Choroid plexus epithelial cell (primary cell): ENCODE data around the gene NNAT.
A peak's percentile ranks its signal among the peaks of the same experiment; 100 is the strongest.
"Not testable (repeated sequence)": the region's sequence is repeated elsewhere in the genome, so short reads cannot be mapped to it uniquely, and the experiment has no call there.

Experiments
- DNase-seq: peaks from one replicate; pipeline ENCODE4 v3.0.0-alpha.2; 2010; ENCODE audit warnings: low read depth
- H3K4me3 ChIP-seq: 2 replicates; pipeline ENCODE4 v1.5.1; 2011; ENCODE audit warnings: low read depth, mild to moderate bottlenecking, control low read depth, low read length, moderate library complexity
- TF ChIP-seq, protein P1 (sequence below): conservative IDR thresholded peaks from 2 replicates; pipeline ENCODE4 v1.5.1; 2011; ENCODE audit warnings: low read depth, mild to moderate bottlenecking, control low read depth, inconsistent platforms, low read length, moderate library complexity

Gene NNAT

DNA sequence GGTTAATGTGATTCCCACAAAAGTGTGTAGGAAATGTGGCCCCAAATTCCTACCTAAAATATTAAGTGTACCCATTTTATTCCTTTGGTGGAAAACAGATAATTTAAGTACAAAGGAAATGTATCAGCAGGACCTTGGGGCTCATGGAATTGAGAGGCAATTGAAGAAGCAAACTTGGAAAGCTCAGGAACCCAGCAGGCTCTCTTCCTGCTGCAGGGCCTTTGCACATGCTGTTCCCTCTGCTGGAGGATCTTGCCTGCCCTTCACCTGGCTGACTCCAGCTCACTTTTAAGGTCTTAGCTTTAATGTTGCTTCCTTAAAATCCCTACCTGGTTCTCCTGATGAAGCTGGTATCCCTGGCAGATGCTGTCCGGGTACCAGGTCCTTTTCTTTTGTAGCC is 16.5 kb downstream of the NNAT start:
- TF ChIP-seq, protein P1, sequence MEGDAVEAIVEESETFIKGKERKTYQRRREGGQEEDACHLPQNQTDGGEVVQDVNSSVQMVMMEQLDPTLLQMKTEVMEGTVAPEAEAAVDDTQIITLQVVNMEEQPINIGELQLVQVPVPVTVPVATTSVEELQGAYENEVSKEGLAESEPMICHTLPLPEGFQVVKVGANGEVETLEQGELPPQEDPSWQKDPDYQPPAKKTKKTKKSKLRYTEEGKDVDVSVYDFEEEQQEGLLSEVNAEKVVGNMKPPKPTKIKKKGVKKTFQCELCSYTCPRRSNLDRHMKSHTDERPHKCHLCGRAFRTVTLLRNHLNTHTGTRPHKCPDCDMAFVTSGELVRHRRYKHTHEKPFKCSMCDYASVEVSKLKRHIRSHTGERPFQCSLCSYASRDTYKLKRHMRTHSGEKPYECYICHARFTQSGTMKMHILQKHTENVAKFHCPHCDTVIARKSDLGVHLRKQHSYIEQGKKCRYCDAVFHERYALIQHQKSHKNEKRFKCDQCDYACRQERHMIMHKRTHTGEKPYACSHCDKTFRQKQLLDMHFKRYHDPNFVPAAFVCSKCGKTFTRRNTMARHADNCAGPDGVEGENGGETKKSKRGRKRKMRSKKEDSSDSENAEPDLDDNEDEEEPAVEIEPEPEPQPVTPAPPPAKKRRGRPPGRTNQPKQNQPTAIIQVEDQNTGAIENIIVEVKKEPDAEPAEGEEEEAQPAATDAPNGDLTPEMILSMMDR = no peak
- H3K4me3 ChIP-seq = no peak overlapping the region
- no peak for DNase-seq

DNA sequence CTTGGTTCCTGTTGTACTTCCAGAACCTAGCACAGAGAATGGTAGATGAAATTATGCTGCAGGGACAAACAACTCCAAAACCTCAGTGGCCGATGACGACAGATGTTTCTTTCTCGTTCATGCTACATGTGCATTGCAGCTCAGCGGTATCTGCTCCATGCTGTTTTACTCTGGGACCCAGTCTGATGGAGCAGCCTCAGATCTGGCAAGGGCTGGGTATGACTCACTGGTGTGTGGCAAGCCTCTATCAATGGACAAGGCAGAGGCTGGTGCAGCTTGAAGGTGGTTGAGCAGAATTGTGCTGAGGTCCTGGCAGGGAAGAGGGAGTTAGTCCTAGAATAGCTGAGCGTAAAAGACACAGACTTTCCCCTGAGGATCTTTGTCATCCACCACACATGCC is 17.0 kb downstream of the NNAT start:
- TF ChIP-seq, protein P1 = no peak
- peak; percentile 65 for DNase-seq
- H3K4me3 ChIP-seq = no peak overlapping the region

DNA sequence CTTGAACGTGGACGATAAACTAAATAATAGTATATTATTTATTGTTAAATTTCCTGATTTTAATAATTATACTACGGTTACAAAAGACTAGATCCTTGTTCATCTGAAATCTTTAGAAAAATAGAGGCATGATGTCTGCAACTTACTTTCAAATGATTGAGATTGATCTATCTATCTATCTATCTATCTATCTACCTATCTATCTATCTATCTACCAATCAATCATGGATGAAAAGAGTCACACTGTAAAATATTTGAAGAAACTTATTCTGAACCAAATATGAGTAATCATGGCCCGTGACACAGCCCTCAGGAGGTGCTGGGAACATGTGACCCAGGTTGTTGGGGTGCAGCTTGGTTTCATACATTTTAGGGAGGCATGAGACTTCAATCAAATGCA is 18.4 kb downstream of the NNAT start:
- no peak overlapping the region for H3K4me3 ChIP-seq
- TF ChIP-seq, protein P1 = no peak
- no peak for DNase-seq

DNA sequence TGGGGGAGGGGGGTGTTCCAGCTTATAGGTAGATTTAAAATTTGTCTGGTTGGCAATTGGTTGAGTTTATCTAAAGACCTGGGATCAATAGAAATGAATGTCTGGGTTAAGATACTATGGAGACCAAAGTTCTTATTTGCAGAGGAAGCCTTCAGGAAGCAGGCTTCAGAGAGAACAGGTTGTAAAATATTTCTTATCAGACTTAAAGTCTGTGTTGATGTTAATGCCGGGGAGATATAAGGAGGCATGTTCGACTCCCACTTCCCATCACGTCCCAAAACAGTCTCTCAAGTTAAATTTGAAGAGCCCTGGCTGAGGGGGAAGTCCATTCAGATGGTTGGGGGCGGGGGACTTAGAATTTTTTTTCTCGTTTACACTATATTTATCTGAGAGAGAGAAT is 19.0 kb downstream of the NNAT start:
- no peak overlapping the region for H3K4me3 ChIP-seq
- no peak for DNase-seq
- TF ChIP-seq, protein P1 = no peak

DNA sequence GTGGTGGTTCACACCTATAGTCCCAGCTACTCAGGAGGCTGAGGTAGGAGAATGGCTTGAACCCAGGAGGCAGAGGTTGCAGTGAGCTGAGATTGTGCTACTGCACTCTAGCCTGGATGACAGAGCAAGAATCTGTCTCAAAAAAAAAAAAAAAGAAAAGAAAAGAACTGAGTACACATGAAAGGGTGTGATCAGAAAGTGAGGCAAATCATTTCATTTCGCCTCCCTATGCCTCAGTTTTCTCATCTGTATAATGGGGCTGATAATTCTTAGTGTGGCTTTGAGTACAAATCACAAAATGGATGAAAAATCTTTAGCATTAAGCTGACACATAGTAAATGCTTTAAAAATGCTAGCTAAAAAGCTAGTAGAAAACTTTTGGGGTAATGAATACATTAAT is 19.8 kb downstream of the NNAT start:
- not testable (repeated sequence) for DNase-seq, H3K4me3 ChIP-seq

DNA sequence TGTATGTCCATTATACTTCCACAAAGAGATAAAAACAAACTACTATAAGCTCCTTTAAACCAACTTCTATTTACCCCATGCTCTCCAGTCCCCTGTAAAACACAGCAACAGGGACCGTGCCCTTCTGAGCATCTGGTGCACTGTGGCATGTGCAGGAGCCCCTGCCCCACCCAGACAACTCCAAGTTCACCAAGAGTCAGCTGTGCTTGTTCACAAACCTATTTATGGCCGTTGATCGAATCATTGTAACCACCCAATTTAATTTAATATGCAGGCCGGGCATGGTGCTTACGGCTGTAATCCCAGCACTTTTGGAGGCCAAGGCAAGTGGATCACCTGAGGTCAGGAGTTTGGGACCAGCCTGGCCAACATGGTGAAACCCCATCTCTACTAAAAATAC is 20.3 kb downstream of the NNAT start:
- DNase-seq = no peak
- TF ChIP-seq, protein P1 = no peak
- H3K4me3 ChIP-seq = no peak overlapping the region

DNA sequence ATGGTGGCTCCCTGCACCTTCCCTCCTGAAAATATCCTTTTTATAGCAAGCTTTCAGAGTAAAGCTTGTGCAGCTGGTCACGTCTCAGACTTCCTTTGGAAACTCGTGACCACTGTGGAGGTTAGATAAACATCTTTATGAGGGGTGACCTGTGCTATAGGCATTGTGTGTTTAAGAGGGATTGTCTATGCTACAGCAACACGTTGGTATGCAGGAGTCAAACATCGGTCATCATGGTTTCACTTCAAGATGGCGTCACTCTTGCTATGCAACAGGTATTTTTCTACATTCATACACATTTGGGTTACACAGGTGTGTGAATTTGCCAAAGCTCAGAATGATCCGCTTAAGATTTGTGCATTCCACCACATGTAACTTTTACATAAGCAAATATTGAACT is 21.2 kb downstream of the NNAT start:
- TF ChIP-seq, protein P1 = no peak
- peak; percentile 36 for DNase-seq
- no peak overlapping the region for H3K4me3 ChIP-seq

DNA sequence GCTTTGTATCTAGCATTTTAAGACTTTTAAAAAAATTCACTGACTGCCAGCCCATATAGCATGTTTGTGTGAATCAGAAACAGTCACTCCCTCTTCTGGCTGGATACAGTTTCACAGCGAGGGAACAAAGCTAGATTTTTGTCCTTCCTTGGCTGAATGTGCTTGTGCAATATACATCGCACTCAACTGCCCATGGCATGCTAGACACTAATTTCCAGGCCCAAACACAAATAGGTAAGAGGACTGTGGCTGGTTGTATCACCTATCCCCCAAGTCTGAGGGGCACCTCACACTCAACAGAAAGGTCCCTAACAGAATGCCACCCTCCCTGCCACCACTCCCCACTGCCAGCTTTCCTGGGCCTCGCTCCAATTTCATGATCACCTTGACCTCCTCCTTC is 22.8 kb downstream of the NNAT start:
- DNase-seq = peak; percentile 77
- TF ChIP-seq, protein P1 = peak; percentile 72
- no peak overlapping the region for H3K4me3 ChIP-seq
